Measurements from ENCODE around the gene RASL10B. TPM values are rescaled to one million over a fixed set of nuclear protein-coding genes. Genes with fewer than 3 reads are reported as not detected.
"Not testable (repeated sequence)": the region's sequence is repeated elsewhere in the genome, so short reads cannot be mapped to it uniquely, and the experiment has no call there.

Gene RASL10B
- total and polyA plus RNA-seq, 7 donors: 0.60 to 5.5 (median 3.6) TPM; not detected in 1

DNA sequence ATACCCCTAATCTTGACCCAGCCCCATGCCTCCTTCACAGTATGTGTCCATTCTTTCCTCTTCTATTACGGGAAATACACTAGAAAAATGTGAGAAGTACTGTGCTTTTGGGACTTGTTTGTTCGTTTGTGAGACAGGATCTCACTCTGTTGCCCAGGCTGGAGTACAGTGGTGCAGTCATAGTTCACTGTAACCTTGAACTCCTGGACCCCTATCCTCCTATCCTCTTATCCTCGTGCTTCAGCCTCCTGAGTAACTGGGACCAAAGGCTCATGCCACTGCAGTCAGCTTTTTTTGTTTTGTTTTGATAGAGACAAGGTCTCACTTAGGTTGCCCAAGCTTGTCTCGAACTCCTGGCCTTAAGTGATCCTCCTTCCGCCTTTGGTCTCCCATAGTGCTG lies 29.9 kb upstream of the RASL10B start:
- intact Hi-C loops (cut with DNase I): no loop called here
- Histone ChIP-seq H3K4me3 (no peak overlapping the region), H3K27me3 (no peaks in the 10 kb centered on the region), H3K27ac (no peak overlapping the region), H3K4me1 (peaks cover 0 to 9% (median 0%) of the 10 kb centered on the region in 4 donors), H3K36me3 (peaks cover 0 to 6% (median 0%) of the 10 kb centered on the region in 4 donors), H3K9me3 (no peaks in the 10 kb centered on the region)
- WGBS, 2 donors: 90 to 98% methylated on average over 5 of the region's 5 CpGs
- DNase-seq: no peak
- TF ChIP-seq POLR2AphosphoS5 (IDR thresholded peaks at IDR 0.05) (no peak), POLR2A (IDR thresholded peaks at IDR 0.05) (no peak)

DNA sequence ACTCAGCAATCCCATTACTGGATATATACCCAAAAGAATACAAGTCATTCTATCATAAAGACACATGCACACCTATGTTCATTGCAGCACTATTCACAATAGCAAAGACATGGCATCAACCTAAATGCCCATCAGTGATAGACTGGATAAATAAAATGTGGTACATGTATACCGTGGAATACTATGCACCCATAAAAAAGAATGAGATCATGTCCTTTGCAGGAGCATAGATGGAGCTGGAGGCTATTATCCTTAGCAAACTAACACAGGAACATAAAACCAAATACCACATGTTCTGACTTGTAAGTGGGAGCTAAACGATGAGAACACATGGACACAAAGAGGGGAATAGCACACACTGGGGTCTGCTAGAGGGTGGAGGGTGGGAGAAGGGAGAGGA lies 28.1 kb upstream of the RASL10B start:
- H3K36me3 ChIP-seq; H3K27ac ChIP-seq; H3K4me1 ChIP-seq; intact Hi-C loops (cut with DNase I); H3K4me3 ChIP-seq; H3K27me3 ChIP-seq; H3K9me3 ChIP-seq; DNase-seq: not testable (repeated sequence)
- 99% methylated on average over 2 of the region's 2 CpGs for WGBS, 2 donors

DNA sequence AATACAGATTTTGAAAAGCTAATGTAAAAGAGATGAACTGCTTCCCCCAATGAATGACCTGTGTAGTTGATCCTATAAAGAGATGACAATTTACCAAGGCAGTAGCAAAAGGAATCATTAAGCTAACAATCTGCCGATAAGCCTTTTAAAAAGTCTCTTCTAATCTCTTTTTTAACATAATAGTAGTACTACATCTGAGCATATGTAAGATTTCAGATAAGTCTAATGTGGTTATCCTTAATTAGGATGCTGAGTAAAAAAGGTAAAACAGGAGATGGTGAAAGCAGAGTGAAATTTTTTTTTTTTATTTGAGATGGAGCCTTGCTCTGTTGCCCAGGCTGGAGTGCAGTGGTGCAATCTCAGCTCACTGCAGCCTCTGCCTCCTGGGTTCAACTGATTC lies 26.2 kb upstream of the RASL10B start:
- no peak for TF ChIP-seq POLR2AphosphoS5 (IDR thresholded peaks at IDR 0.05)
- TF ChIP-seq EP300 (IDR thresholded peaks at IDR 0.05): no peak
- TF ChIP-seq, protein P1, sequence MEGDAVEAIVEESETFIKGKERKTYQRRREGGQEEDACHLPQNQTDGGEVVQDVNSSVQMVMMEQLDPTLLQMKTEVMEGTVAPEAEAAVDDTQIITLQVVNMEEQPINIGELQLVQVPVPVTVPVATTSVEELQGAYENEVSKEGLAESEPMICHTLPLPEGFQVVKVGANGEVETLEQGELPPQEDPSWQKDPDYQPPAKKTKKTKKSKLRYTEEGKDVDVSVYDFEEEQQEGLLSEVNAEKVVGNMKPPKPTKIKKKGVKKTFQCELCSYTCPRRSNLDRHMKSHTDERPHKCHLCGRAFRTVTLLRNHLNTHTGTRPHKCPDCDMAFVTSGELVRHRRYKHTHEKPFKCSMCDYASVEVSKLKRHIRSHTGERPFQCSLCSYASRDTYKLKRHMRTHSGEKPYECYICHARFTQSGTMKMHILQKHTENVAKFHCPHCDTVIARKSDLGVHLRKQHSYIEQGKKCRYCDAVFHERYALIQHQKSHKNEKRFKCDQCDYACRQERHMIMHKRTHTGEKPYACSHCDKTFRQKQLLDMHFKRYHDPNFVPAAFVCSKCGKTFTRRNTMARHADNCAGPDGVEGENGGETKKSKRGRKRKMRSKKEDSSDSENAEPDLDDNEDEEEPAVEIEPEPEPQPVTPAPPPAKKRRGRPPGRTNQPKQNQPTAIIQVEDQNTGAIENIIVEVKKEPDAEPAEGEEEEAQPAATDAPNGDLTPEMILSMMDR (IDR thresholded peaks at IDR 0.05): no peak
- TF ChIP-seq POLR2A (IDR thresholded peaks at IDR 0.05): no peak
- DNase-seq: no peak
- H3K4me3 ChIP-seq: no peak overlapping the region
- peaks cover 0 to 14% (median 7%) of the 10 kb centered on the region in 4 donors for H3K36me3 ChIP-seq
- H3K27me3 ChIP-seq: no peaks in the 10 kb centered on the region
- WGBS, 2 donors: 93 to 98% methylated on average over 1 of the region's 1 CpG
- intact Hi-C loops (cut with DNase I): no loop called here
- H3K9me3 ChIP-seq: no peaks in the 10 kb centered on the region
- no peak overlapping the region for H3K27ac ChIP-seq
- peaks cover 0 to 6% (median 0%) of the 10 kb centered on the region in 4 donors for H3K4me1 ChIP-seq

DNA sequence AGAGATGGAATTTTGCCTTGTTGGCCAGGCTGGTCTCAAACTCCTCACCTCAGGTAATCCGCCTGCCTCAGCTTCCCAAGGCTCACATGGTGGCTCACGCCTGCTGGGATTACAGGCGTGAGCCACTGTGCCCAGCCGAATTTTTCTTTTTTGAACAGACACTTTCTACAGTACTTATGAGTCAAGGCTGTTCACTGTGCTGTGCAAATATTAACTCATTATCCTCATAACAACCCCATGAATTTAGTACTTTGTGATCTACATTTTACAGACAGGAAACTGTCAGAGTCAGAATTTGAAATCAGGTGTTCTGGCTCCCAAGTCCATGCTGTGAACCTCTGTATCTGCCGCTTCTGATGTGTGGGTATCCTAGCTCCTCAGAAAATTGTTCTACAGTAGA lies 25.7 kb upstream of the RASL10B start:
- DNase-seq: no peak
- peaks cover 0 to under 1% (median 0%) of the 10 kb centered on the region in 4 donors for H3K4me1 ChIP-seq
- no peak for TF ChIP-seq POLR2AphosphoS5 (IDR thresholded peaks at IDR 0.05)
- no peak for TF ChIP-seq POLR2A (IDR thresholded peaks at IDR 0.05)
- TF ChIP-seq, protein P1 (IDR thresholded peaks at IDR 0.05): no peak
- no peak for TF ChIP-seq EP300 (IDR thresholded peaks at IDR 0.05)
- intact Hi-C loops (cut with DNase I): no loop called here
- H3K4me3 ChIP-seq: no peak overlapping the region
- H3K36me3 ChIP-seq: peaks cover 0 to 19% (median 11%) of the 10 kb centered on the region in 4 donors
- H3K27me3 ChIP-seq: no peaks in the 10 kb centered on the region
- no peak overlapping the region for H3K27ac ChIP-seq
- WGBS, 2 donors: 69 to 70% methylated on average over 5 of the region's 5 CpGs
- H3K9me3 ChIP-seq: no peaks in the 10 kb centered on the region

DNA sequence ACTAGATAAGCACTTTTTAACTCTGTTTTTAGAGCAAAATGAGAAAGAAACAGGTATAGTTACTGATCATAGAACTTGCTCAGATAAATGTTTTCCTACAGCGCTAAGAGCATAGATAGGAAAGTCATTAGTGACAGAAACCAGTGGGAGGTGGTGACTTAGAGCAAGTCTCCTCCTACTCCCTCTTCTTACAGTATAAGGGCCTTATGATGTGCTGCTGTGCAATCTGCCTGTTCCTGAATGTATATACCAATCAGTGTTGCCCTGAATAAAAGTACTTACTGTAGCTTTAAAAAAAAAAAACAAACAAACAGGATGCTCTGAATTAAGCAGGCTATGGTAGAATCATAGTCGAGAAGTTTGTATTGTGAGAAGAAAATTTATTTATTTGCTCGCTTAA lies 23.3 kb upstream of the RASL10B start:
- H3K9me3 ChIP-seq: no peaks in the 10 kb centered on the region
- H3K4me1 ChIP-seq: no peaks in the 10 kb centered on the region
- DNase-seq: no peak
- peaks cover 0 to 37% (median 15%) of the 10 kb centered on the region in 4 donors for H3K36me3 ChIP-seq
- H3K4me3 ChIP-seq: no peak overlapping the region
- 79 to 84% methylated on average over 3 of the region's 3 CpGs for WGBS, 2 donors
- TF ChIP-seq, protein P1 (IDR thresholded peaks at IDR 0.05): no peak
- TF ChIP-seq POLR2AphosphoS5 (IDR thresholded peaks at IDR 0.05) (no peak), EP300 (IDR thresholded peaks at IDR 0.05) (no peak), POLR2A (IDR thresholded peaks at IDR 0.05) (no peak)
- no peaks in the 10 kb centered on the region for H3K27me3 ChIP-seq
- intact Hi-C loops (cut with DNase I): no loop called here
- H3K27ac ChIP-seq: no peak overlapping the region

DNA sequence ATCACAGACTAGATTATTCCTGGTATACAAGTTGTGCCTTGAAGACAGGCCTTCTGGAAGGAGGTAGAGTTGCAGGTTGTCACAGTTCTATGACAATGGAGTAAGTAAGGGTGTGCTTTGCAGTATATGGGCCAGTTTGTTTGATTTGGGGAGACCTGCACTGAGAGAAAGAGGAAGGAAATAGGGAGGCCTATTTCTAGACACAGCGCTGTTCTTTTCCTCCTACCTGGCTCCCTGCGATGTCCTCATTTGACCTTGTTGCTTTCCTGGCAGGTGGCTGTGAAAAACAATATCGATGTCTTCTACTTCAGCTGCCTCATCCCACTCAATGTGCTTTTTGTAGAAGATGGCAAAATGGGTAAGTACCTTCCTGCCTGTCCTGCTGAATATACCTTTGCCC lies 22.5 kb upstream of the RASL10B start:
- Histone ChIP-seq H3K36me3 (peaks cover 0 to 44% (median 15%) of the 10 kb centered on the region in 4 donors), H3K27me3 (no peaks in the 10 kb centered on the region), H3K27ac (no peak overlapping the region), H3K9me3 (no peaks in the 10 kb centered on the region), H3K4me3 (no peak overlapping the region), H3K4me1 (no peaks in the 10 kb centered on the region)
- DNase-seq: no peak
- TF ChIP-seq, protein P1 (IDR thresholded peaks at IDR 0.05): no peak
- TF ChIP-seq POLR2AphosphoS5 (IDR thresholded peaks at IDR 0.05) (no peak), POLR2A (IDR thresholded peaks at IDR 0.05) (no peak), EP300 (IDR thresholded peaks at IDR 0.05) (no peak)
- 42 to 53% methylated on average over 3 of the region's 3 CpGs for WGBS, 2 donors
- intact Hi-C loops (cut with DNase I): no loop called here

Data from sigmoid colon (tissue), 7 donors.